GM19351 (cell line): ENCODE results near the gene KIF16B.

Experiments used
- ATAC-seq: cut with Tn5 transposase; IDR thresholded peaks from one replicate; pipeline ENCODE4 v1.9.1; 2021; ENCODE audit warnings: mild to moderate bottlenecking, moderate library complexity; ENCODE audit not compliant: unreplicated experiment

KIF16B gene

GRCh38 chr20:16311756-16312155 is 261.5 kb downstream of the KIF16B start:
- no peak for ATAC-seq

- ATAC-seq: no peak
Measured at GRCh38 chr20:16308754-16309153, 264.5 kb downstream of the KIF16B start.

GRCh38 chr20:16302818-16303217 is 270.4 kb downstream of the KIF16B start:
- no peak for ATAC-seq

GRCh38 chr20:16301986-16302385 is 271.3 kb downstream of the KIF16B start:
- no peak for ATAC-seq

GRCh38 chr20:16299897-16300296 is 273.4 kb downstream of the KIF16B start:
- no peak for ATAC-seq

- no peak for ATAC-seq
Measured at GRCh38 chr20:16296931-16297330, 276.3 kb downstream of the KIF16B start.

GRCh38 chr20:16295534-16295933 is 277.7 kb downstream of the KIF16B start:
- ATAC-seq: no peak

GRCh38 chr20:16293590-16293989 is 279.7 kb downstream of the KIF16B start:
- ATAC-seq: no peak

- ATAC-seq: no peak
Measured at GRCh38 chr20:16292226-16292880, 280.9 kb downstream of the KIF16B start.

GRCh38 chr20:16290358-16290757 is 282.9 kb downstream of the KIF16B start:
- no peak for ATAC-seq

GRCh38 chr20:16287776-16288175 is 285.5 kb downstream of the KIF16B start:
- no peak for ATAC-seq

- ATAC-seq: no peak
Measured at GRCh38 chr20:16286601-16287000, 286.6 kb downstream of the KIF16B start.

GRCh38 chr20:16284385-16285100 is 288.7 kb downstream of the KIF16B start:
- ATAC-seq: no peak

GRCh38 chr20:16283978-16284377 is 289.3 kb downstream of the KIF16B start:
- ATAC-seq: no peak

GRCh38 chr20:16283307-16283706 is 289.9 kb downstream of the KIF16B start:
- ATAC-seq: no peak

- no peak for ATAC-seq
Measured at GRCh38 chr20:16280219-16280618, 293.0 kb downstream of the KIF16B start.

- ATAC-seq: no peak
Measured at GRCh38 chr20:16279320-16279719, 293.9 kb downstream of the KIF16B start.

GRCh38 chr20:16273812-16274555 is 299.3 kb downstream of the KIF16B start:
- no peak for ATAC-seq

- no peak for ATAC-seq
Measured at GRCh38 chr20:16272780-16273360, 300.4 kb downstream of the KIF16B start.

GRCh38 chr20:16271450-16271849 is 301.8 kb downstream of the KIF16B start:
- no peak for ATAC-seq

- no peak for ATAC-seq
Measured at GRCh38 chr20:16270989-16271388, 302.3 kb downstream of the KIF16B start.
